K562 (cell line): ENCODE data around the gene CD79A. TPM values are rescaled to one million over a fixed set of nuclear protein-coding genes. Genes with fewer than 3 reads are reported as not detected.

Source experiments
- ATAC-seq: fragments of 200-7000 bp; cut with Tn5 transposase; 3 replicates; pipeline ENCODE4 v1.9.1; 2020; ENCODE audit warnings: moderate library complexity
- BruUV-seq: library from RNA; stranded (reverse); fragments of 400-500 nt; replicated peaks from 2 replicates; lab custom pipeline; 2021; lab: Mats Ljungman, UMichigan
- CTCF ChIA-PET: fragments of 300-600 bp; formaldehyde crosslinking; extraction: SDS; loops from one replicate; lab custom pipeline; 2021; ENCODE audit warnings: low intra/inter-chr PET ratio; lab: Yijun Ruan, JAX
- POLR2A ChIA-PET: fragments of 300-600, 350-650 bp; sonication (Branson Sonifier 250); formaldehyde crosslinking; extraction: SDS; loops from one replicate; lab custom pipeline; 2021; ENCODE audit warnings: antibody characterized with exemption, inconsistent platforms; lab: Yijun Ruan, JAX
- DNase-seq, 4 experiments: peaks; one replicate each; pipeline versions ENCODE4 v3.0.0 to v3.0.0-alpha.2; 2011 to 2018; ENCODE audit warnings: low spot score in 3 of 4, mixed read lengths in 3 of 4; ENCODE audit errors: extremely low read depth in 1 of 4
- FAIRE-seq: peaks from 2 replicates; lab custom pipeline; 2011; peaks lifted over from hg19 to GRCh38; lab: Jason Lieb, UNC
- H2AFZ ChIP-seq: 2 replicates; pipeline ENCODE4 v1.6.0; 2011; ENCODE audit warnings: low read depth, low read length, control low read depth, inconsistent platforms
- H3K27ac ChIP-seq: fragments of 200-600 bp; 3 replicates; pipeline ENCODE4 v1.8.0; 2011; ENCODE audit warnings: low read depth, mild to moderate bottlenecking, control low read depth, inconsistent platforms, low read length, moderate library complexity, mixed read lengths; ENCODE audit errors: extremely low read depth
- H3K27me3 ChIP-seq, 2 experiments: fragments of 300-600 bp in 1 of 2; 2 replicates in 1 of 2; 3 replicates in 1 of 2; pipeline versions ENCODE4 v1.6.0 to v1.8.0; 2011; ENCODE audit warnings: inconsistent platforms in 2 of 2, low read length in 2 of 2, mild to moderate bottlenecking in 1 of 2, mixed read lengths in 1 of 2, moderate library complexity in 1 of 2; ENCODE audit not compliant: control insufficient read depth in 2 of 2, insufficient read depth in 2 of 2
- H3K36me3 ChIP-seq: fragments of 300-600 bp; 3 replicates; pipeline ENCODE4 v1.8.0; 2011; ENCODE audit warnings: mild to moderate bottlenecking, low read length, inconsistent platforms; ENCODE audit not compliant: control insufficient read depth, insufficient read depth
- H3K4me1 ChIP-seq, 2 experiments: fragments of 200-600 bp in 1 of 2; replicated peaks in 1 of 2; 2 replicates in 1 of 2; 3 replicates in 1 of 2; pipeline versions ENCODE4 v1.5.1 to v1.8.0; 2011; ENCODE audit warnings: inconsistent platforms in 2 of 2, low read length in 2 of 2, mild to moderate bottlenecking in 1 of 2, mixed read lengths in 1 of 2, moderate library complexity in 1 of 2; ENCODE audit not compliant: control insufficient read depth in 2 of 2, insufficient read depth in 2 of 2
- H3K4me2 ChIP-seq: 2 replicates; pipeline ENCODE4 v1.6.1; 2011; ENCODE audit warnings: low read length, control low read depth, inconsistent platforms, mixed read lengths; ENCODE audit not compliant: insufficient read depth
- H3K4me3 ChIP-seq: fragments of 200-600 bp; sonication (generic), shearing (Covaris generic); 2 replicates; pipeline ENCODE4 v1.5.1; 2016; ENCODE audit warnings: control low read depth, inconsistent platforms
- H3K79me2 ChIP-seq: fragments of 200-600 bp; 3 replicates; pipeline ENCODE4 v1.8.0; 2011; ENCODE audit warnings: low read length, inconsistent platforms; ENCODE audit not compliant: control insufficient read depth, insufficient read depth
- H3K9ac ChIP-seq, 2 experiments: 2 replicates each; pipeline versions ENCODE4 v1.6.0 to v1.6.1; 2011; ENCODE audit warnings: low read depth in 2 of 2, low read length in 2 of 2, control low read depth in 1 of 2, inconsistent platforms in 1 of 2, mild to moderate bottlenecking in 1 of 2, mixed read lengths in 1 of 2; ENCODE audit not compliant: insufficient read depth in 1 of 2
- H3K9me1 ChIP-seq: one replicate; pipeline ENCODE4 v1.6.0; 2011; ENCODE audit warnings: inconsistent platforms, mild to moderate bottlenecking, low read length, moderate library complexity; ENCODE audit not compliant: control insufficient read depth, insufficient read depth
- H3K9me3 ChIP-seq: replicated peaks from 2 replicates; pipeline ENCODE4 v1.5.1; 2011; ENCODE audit warnings: low read depth, low read length, inconsistent platforms; ENCODE audit not compliant: control insufficient read depth, insufficient read depth
- H4K20me1 ChIP-seq: replicated peaks from 2 replicates; pipeline ENCODE4 v1.6.1; 2011; ENCODE audit warnings: low read length, inconsistent platforms, mixed read lengths; ENCODE audit not compliant: control insufficient read depth, insufficient read depth
- CBX1 ChIP-seq: sonication (generic); IDR thresholded peaks from 2 replicates; pipeline ENCODE4 v1.6.1; 2016; ENCODE audit warnings: antibody characterized with exemption, low read depth, mild to moderate bottlenecking
- CBX3 ChIP-seq, 2 experiments: IDR thresholded peaks; 1 replicate in 1 of 2; 2 replicates in 1 of 2; pipeline ENCODE4 v1.6.1; 2012; ENCODE audit warnings: inconsistent platforms in 2 of 2, low read length in 2 of 2, borderline replicate concordance in 1 of 2, control low read depth in 1 of 2
- CHD4 ChIP-seq: fragments of 200-600 bp; sonication (generic); IDR thresholded peaks from 3 replicates; pipeline ENCODE4 v1.6.1; 2012; ENCODE audit warnings: low read depth, mild to moderate bottlenecking, mixed read lengths, low read length, inconsistent platforms; ENCODE audit not compliant: insufficient read depth, insufficient replicate concordance, poor library complexity, severe bottlenecking
- DACH1 ChIP-seq: fragments of 450-650 bp; IDR thresholded peaks from 2 replicates; pipeline ENCODE4 v1.6.1; 2018; ENCODE audit not compliant: partially characterized antibody
- EHMT2 ChIP-seq: fragments of 450-650 bp; IDR thresholded peaks from 2 replicates; pipeline ENCODE4 v1.6.1; 2018; ENCODE audit warnings: antibody characterized with exemption
- FOXO4 ChIP-seq: fragments of 450-650 bp; formaldehyde crosslinking; IDR thresholded peaks from 2 replicates; pipeline ENCODE4 v1.4.0; 2020; ENCODE audit warnings: mild to moderate bottlenecking, moderate library complexity
- HDAC2 ChIP-seq: fragments of 450-650 bp; IDR thresholded peaks from 2 replicates; pipeline ENCODE4 v1.6.1; 2016; ENCODE audit warnings: mild to moderate bottlenecking
- LCOR ChIP-seq: sonication (generic); formaldehyde crosslinking; IDR thresholded peaks from 2 replicates; pipeline ENCODE4 v1.8.0; 2022; ENCODE audit warnings: mild to moderate bottlenecking, missing genetic modification reagents
- NFIC ChIP-seq: fragments of 450-650 bp; IDR thresholded peaks from 2 replicates; pipeline ENCODE4 v1.6.1; 2017; ENCODE audit warnings: mild to moderate bottlenecking, inconsistent platforms
- PHF20 ChIP-seq: fragments of 450-650 bp; IDR thresholded peaks from 2 replicates; pipeline ENCODE4 v1.6.1; 2018; ENCODE audit not compliant: partially characterized antibody
- PHTF2 ChIP-seq: fragments of 250-450 bp; sonication (Bioruptor Pico); IDR thresholded peaks from 2 replicates; pipeline ENCODE4 v1.5.0; 2021; ENCODE audit warnings: mild to moderate bottlenecking
- POLR3A ChIP-seq: IDR thresholded peaks from 2 replicates; pipeline ENCODE4 v1.6.1; 2011; ENCODE audit warnings: borderline replicate concordance, mild to moderate bottlenecking, moderate library complexity; ENCODE audit not compliant: insufficient read length, insufficient read depth; ENCODE audit errors: extremely low read depth
- RCOR1 ChIP-seq, 2 experiments: IDR thresholded peaks; 2 replicates each; pipeline ENCODE4 v1.6.1; 2012; ENCODE audit warnings: low read depth in 2 of 2, low read length in 2 of 2, borderline replicate concordance in 1 of 2, improper control_type of control experiment in 1 of 2
- SMARCA5 ChIP-seq: fragments of 450-650 bp; IDR thresholded peaks from 2 replicates; pipeline ENCODE4 v1.6.1; 2016
- STAT5B ChIP-seq: fragments of 250-450 bp; sonication (Bioruptor Pico); IDR thresholded peaks from 2 replicates; pipeline ENCODE4 v1.8.0; 2021; ENCODE audit warnings: mild to moderate bottlenecking, inconsistent platforms
- TFAP4 ChIP-seq: sonication (generic); formaldehyde crosslinking; IDR thresholded peaks from 2 replicates; pipeline ENCODE4 v1.8.0; 2022; ENCODE audit warnings: missing genetic modification reagents, mild to moderate bottlenecking, moderate library complexity, borderline replicate concordance
- TOE1 ChIP-seq, 2 experiments: fragments of 450-650 bp in 1 of 2; sonication (generic) in 1 of 2; formaldehyde crosslinking in 1 of 2; IDR thresholded peaks; 2 replicates each; pipeline versions ENCODE4 v1.7.1 to v1.8.0; 2016 to 2022; ENCODE audit warnings: borderline replicate concordance in 2 of 2, mild to moderate bottlenecking in 2 of 2, antibody characterized with exemption in 1 of 2, inconsistent platforms in 1 of 2, low read depth in 1 of 2, missing genetic modification reagents in 1 of 2, moderate library complexity in 1 of 2
- TRIM24 ChIP-seq, 2 experiments: fragments of 450-650 bp; IDR thresholded peaks; 2 replicates each; pipeline ENCODE4 v1.6.1; 2016
- ZBTB7A ChIP-seq: IDR thresholded peaks from 2 replicates; pipeline ENCODE4 v1.6.1; 2011; ENCODE audit warnings: low read depth, mild to moderate bottlenecking, low read length, moderate library complexity, borderline replicate concordance; ENCODE audit not compliant: control insufficient read depth
- WGBS: fragments of 100-300 bp; shearing (Covaris generic); methylation state at CpG from one replicate; pipeline ENCODE4 v1.1.6; 2016; ENCODE audit warnings: low coverage, mixed read lengths; ENCODE audit not compliant: insufficient coverage; ENCODE audit errors: missing lambda C conversion rate; 5-methylcytosine and 5-hydroxymethylcytosine counted together
- in situ Hi-C: fragments of 300-500 bp; cut with MboI; formaldehyde crosslinking; loops from 4 replicates; pipeline ENCODE4 v1.15.0; 2018; ENCODE audit warnings: inconsistent platforms, mixed read lengths
- intact Hi-C: fragments of 100-400 bp; cut with micrococcal nuclease; formaldehyde crosslinking; loops from 2 replicates; pipeline ENCODE4 v1.14.2; 2022
- polyA plus RNA-seq, 8 experiments: library from polyadenylated mRNA; depleted of rRNA in 4 of 8; stranded (reverse) in 5 of 8; unstranded in 3 of 8; fragments of >200 nt; fragmentation: Nextera tagmentation in 2 of 8; fragmentation: Illumina TruSeq in 1 of 8; extraction: Ambion mirVana in 2 of 8; extraction: Trizol in 1 of 8; gene quantifications; 2 replicates each; pipeline versions ENCODE4 v1.2.1 to v1.2.3, GENCODE V29; 2011 to 2014; ENCODE audit warnings: inconsistent platforms in 1 of 8, missing spikeins in 1 of 8
- total RNA-seq, 7 experiments: library from RNA; depleted of rRNA in 6 of 7; stranded (reverse); fragments of >200 nt in 6 of 7; fragmentation: Illumina TruSeq in 2 of 7; extraction: Trizol in 2 of 7; gene quantifications; 2 replicates each; pipeline versions ENCODE4 v1.2.1 to v1.2.3, GENCODE V29; 2011 to 2021; ENCODE audit warnings: low replicate concordance in 1 of 7

Gene CD79A
- total and polyA plus RNA-seq, 9 of the 15 experiments (the other 6 are each of a cell fraction or from before 2014, with no cell fraction given) = 0.04 to 0.72 (median 0.17) TPM; not detected in 3

- Histone ChIP-seq H4K20me1 (no peaks in the 10 kb centered on the region), H3K36me3 (no peaks in the 10 kb centered on the region), H3K79me2 (peaks cover 8% of the 10 kb centered on the region; the same call in 2 of the 3 replicates), H3K9me3 (no peaks in the 10 kb centered on the region), H3K4me1 (peaks cover 30 to 65% of the 10 kb centered on the region in 2 experiments), H3K9me1 (no peaks in the 10 kb centered on the region), H3K27ac (peak overlapping the region; percentile 92), H3K27me3 (no peaks in the 10 kb centered on the region; a peak in 1 of 5 replicates), H2AFZ (peak overlapping the region; percentile 92; the same call in 1 of the 2 replicates), H3K4me2 (peak overlapping the region; percentile 98), H3K9ac (peak overlapping the region; percentile 89 to 93), H3K4me3 (peak overlapping the region; percentile 59)
- intact Hi-C loops (no loop called here), in situ Hi-C loops (no loop called here)
- DNase-seq (no peak), ATAC-seq (no peak), FAIRE-seq (no peak)
- POLR2A ChIA-PET = interaction anchor here (1.9 kb wide), 1 partner anchor 15 kb away, joined by 6 read pairs; no protein-coding TSS in a partner anchor
- CTCF ChIA-PET = no interaction called here
- 68% methylated on average over 11 of the region's 14 CpGs for WGBS
- BruUV-seq = no TSS peak
- 0 out of 2 replicates have a peak, but pooled peaks have one; percentile 26 for TF ChIP-seq TFAP4 (CRISPR knock-in tag)
- TF ChIP-seq PHF20 = peak; percentile 62
- no peak for TF ChIP-seq STAT5B
- peak; percentile 10 for TF ChIP-seq DACH1
- TF ChIP-seq FOXO4 (CRISPR knock-in tag) = no peak
- peak; percentile 95 for TF ChIP-seq CBX1
- peak; percentile 80 to 85 for TF ChIP-seq RCOR1 (IDR thresholded peaks at IDR 0.05; ENCODE audit: borderline replicate concordance in 1 of 2, low read depth in 2 of 2, low read length in 2 of 2)
- no peak for TF ChIP-seq EHMT2
- TF ChIP-seq SMARCA5 = peak; percentile 89
- no peak for TF ChIP-seq NFIC
- TF ChIP-seq CBX3 (IDR thresholded peaks at IDR 0.05; ENCODE audit: borderline replicate concordance in 1 of 2, low read length in 2 of 2) = 0 out of 3 replicates have a peak, but pooled peaks of 1 of the 2 experiments have one; percentile 36
- TF ChIP-seq CHD4 = peak; percentile 92
- TF ChIP-seq PHTF2 (CRISPR knock-in tag) = no peak
- TF ChIP-seq LCOR (CRISPR knock-in tag) = 0 out of 2 replicates have a peak, but pooled peaks have one; percentile 41
- TF ChIP-seq TRIM24 (IDR thresholded peaks at IDR 0.05) = no peak
- peak; percentile 90; the same call in 1 of the 2 replicates for TF ChIP-seq HDAC2
- no peak for TF ChIP-seq POLR3A
- TF ChIP-seq TOE1 (IDR thresholded peaks at IDR 0.05; ENCODE audit: borderline replicate concordance) = 0 out of 2 replicates have a peak, but pooled peaks have one; percentile 12
- no peak for TF ChIP-seq TOE1 (CRISPR knock-in tag; IDR thresholded peaks at IDR 0.05; ENCODE audit: borderline replicate concordance, low read depth)
- TF ChIP-seq ZBTB7A = 0 out of 2 replicates have a peak, but pooled peaks have one; percentile 7
Observed at GRCh38 chr19:41929536-41930071, 52.5 kb downstream of the CD79A start.
